A549 (cell line): ENCODE results near the gene CCDC85C. TPM values are rescaled to one million over a fixed set of nuclear protein-coding genes. Genes with fewer than 3 reads are reported as not detected.

Source experiments
- ATAC-seq, 2 experiments: fragments of 200-7000 bp in 1 of 2; fragments of >200 bp in 1 of 2; cut with Nextera tagmentation in 1 of 2; cut with Tn5 transposase in 1 of 2; 3 replicates each; pipeline versions ENCODE4 v1.8.0 to v1.9.1; 2018 to 2020; ENCODE audit warnings: mild to moderate bottlenecking in 1 of 2, moderate library complexity in 1 of 2
- CTCF ChIA-PET: fragments of 300-600 bp; sonication (Branson Sonifier 250); formaldehyde crosslinking; extraction: SDS; loops from one replicate; lab custom pipeline; 2021; ENCODE audit warnings: antibody characterized with exemption, inconsistent platforms; lab: Yijun Ruan, JAX
- POLR2A ChIA-PET: fragments of 350-600 bp; formaldehyde crosslinking; extraction: SDS; loops from one replicate; lab custom pipeline; 2021; ENCODE audit warnings: antibody characterized with exemption, inconsistent platforms; lab: Yijun Ruan, JAX
- DNase-seq, 2 experiments: peaks; one replicate each; pipeline versions ENCODE4 v3.0.0 to v3.0.0-alpha.2; 2011 to 2016; ENCODE audit warnings: low read depth in 1 of 2, low spot score in 1 of 2
- FAIRE-seq: peaks from 2 replicates; lab custom pipeline; 2011; peaks lifted over from hg19 to GRCh38; lab: Jason Lieb, UNC
- H3K27ac ChIP-seq, 2 experiments: fragments of >200 bp; sonication (Bioruptor Twin); formaldehyde crosslinking; 3 replicates each; pipeline ENCODE4 v1.5.1; 2016 to 2017
- H3K4me1 ChIP-seq: fragments of >200 bp; sonication (Bioruptor Twin); formaldehyde crosslinking; 3 replicates; pipeline ENCODE4 v1.6.1; 2016
- H3K4me2 ChIP-seq: fragments of >200 bp; sonication (Bioruptor Twin); formaldehyde crosslinking; 3 replicates; pipeline ENCODE4 v1.6.1; 2016
- H3K4me3 ChIP-seq: fragments of >200 bp; sonication (Bioruptor Twin); formaldehyde crosslinking; 3 replicates; pipeline ENCODE4 v1.5.1; 2016
- H3K9me3 ChIP-seq: fragments of >200 bp; sonication (Bioruptor Twin); formaldehyde crosslinking; 3 replicates; pipeline ENCODE4 v1.6.1; 2016
- CHD2 ChIP-seq: fragments of 150-350 bp; IDR thresholded peaks from 2 replicates; pipeline ENCODE4 v1.6.1; 2014; ENCODE audit warnings: low read length; ENCODE audit not compliant: partially characterized antibody
- CTCF ChIP-seq: fragments of >200 bp; sonication (Bioruptor Twin); formaldehyde crosslinking; IDR thresholded peaks from 3 replicates; pipeline ENCODE4 v1.5.1; 2016
- HOXA7 ChIP-seq: fragments of 250-450 bp; sonication (Bioruptor Pico); IDR thresholded peaks from 2 replicates; pipeline ENCODE4 v1.5.0; 2020; ENCODE audit warnings: mild to moderate bottlenecking, moderate library complexity
- HOXB13 ChIP-seq: fragments of 250-450 bp; sonication (Bioruptor Pico); IDR thresholded peaks from 2 replicates; pipeline ENCODE4 v1.5.0; 2020; ENCODE audit warnings: low read depth, mild to moderate bottlenecking, moderate library complexity
- JUN ChIP-seq, 2 experiments: fragments of >200 bp; sonication (Bioruptor Twin); formaldehyde crosslinking; IDR thresholded peaks; 2 replicates in 1 of 2; 3 replicates in 1 of 2; pipeline ENCODE4 v1.6.1; 2016 to 2017
- MAFK ChIP-seq: fragments of 450-650 bp; IDR thresholded peaks from 2 replicates; pipeline ENCODE4 v1.6.1; 2014; ENCODE audit not compliant: partially characterized antibody
- MAX ChIP-seq: IDR thresholded peaks from 2 replicates; pipeline ENCODE4 v1.6.1; 2012
- MAZ ChIP-seq: fragments of 150-350 bp; IDR thresholded peaks from 2 replicates; pipeline ENCODE4 v1.6.1; 2014; ENCODE audit warnings: antibody characterized with exemption, low read depth, low read length, borderline replicate concordance
- NR3C1 ChIP-seq: fragments of >200 bp; sonication (Bioruptor Twin); formaldehyde crosslinking; IDR thresholded peaks from 3 replicates; pipeline ENCODE4 v1.6.1; 2017
- PHF8 ChIP-seq: fragments of 200-600 bp; sonication (generic); IDR thresholded peaks from 2 replicates; pipeline ENCODE4 v1.6.1; 2016; ENCODE audit warnings: low read depth, mild to moderate bottlenecking, antibody characterized with exemption, moderate library complexity, borderline replicate concordance
- POLR2A ChIP-seq: IDR thresholded peaks from 2 replicates; pipeline ENCODE4 v1.6.1; 2012; ENCODE audit warnings: mild to moderate bottlenecking, low read length
- POLR2AphosphoS2 ChIP-seq: conservative IDR thresholded peaks from 2 replicates; pipeline ENCODE4 v1.6.1; 2012; ENCODE audit warnings: low read length, improper control_type of control experiment, inconsistent platforms
- RAD21 ChIP-seq, 2 experiments: fragments of >200 bp in 1 of 2; sonication (Bioruptor Twin) in 1 of 2; formaldehyde crosslinking in 1 of 2; IDR thresholded peaks in 1 of 2; conservative IDR thresholded peaks in 1 of 2; 2 replicates in 1 of 2; 3 replicates in 1 of 2; pipeline ENCODE4 v1.6.1; 2012 to 2018; ENCODE audit warnings: inconsistent platforms in 1 of 2
- RCOR1 ChIP-seq: fragments of 150-350 bp; IDR thresholded peaks from 2 replicates; pipeline ENCODE4 v1.6.1; 2014; ENCODE audit warnings: antibody characterized with exemption, low read length, low read depth
- TFCP2L1 ChIP-seq: fragments of 250-450 bp; sonication (Bioruptor Pico); IDR thresholded peaks from 2 replicates; pipeline ENCODE4 v1.5.0; 2021; ENCODE audit warnings: mild to moderate bottlenecking
- ZSCAN20 ChIP-seq: fragments of 250-450 bp; sonication (Bioruptor Pico); IDR thresholded peaks from 2 replicates; pipeline ENCODE4 v1.8.0; 2022; ENCODE audit warnings: mild to moderate bottlenecking, moderate library complexity
- WGBS: methylation state at CpG from one replicate; pipeline ENCODE4 v1.1.6; 2017; ENCODE audit errors: missing lambda C conversion rate; 5-methylcytosine and 5-hydroxymethylcytosine counted together
- polyA plus RNA-seq, 4 experiments: library from polyadenylated mRNA; depleted of rRNA in 3 of 4; stranded (reverse); fragments of >200 nt; fragmentation: RNase III in 1 of 4; extraction: RNeasy Plus Mini Kit Qiagen cat#74134 plus additional on column Dnase treatment in 1 of 4; gene quantifications; 2 replicates in 3 of 4; 3 replicates in 1 of 4; pipeline ENCODE4 v1.2.3, GENCODE V29; 2011 to 2017
- TF ChIP-seq, protein P1 (sequence below): IDR thresholded peaks from 2 replicates; pipeline ENCODE4 v1.6.1; 2012
- TF ChIP-seq, protein P2 (sequence below): fragments of >200 bp; sonication (Bioruptor Twin); formaldehyde crosslinking; IDR thresholded peaks from 2 replicates; pipeline ENCODE4 v1.6.1; 2016

The CCDC85C gene
- polyA plus RNA-seq, 2 of the 4 experiments (the other 2 are of a cell fraction) = 11.4 to 31.4 TPM

GRCh38 chr14:99480917-99481744 is 122.9 kb downstream of the CCDC85C start, which contains the start of gene CCNK (continued):
- TF ChIP-seq ZSCAN20 = no peak
- TF ChIP-seq, all 56 proteins: peak for 10

- CTCF ChIA-PET = interaction anchor here (0.6 to 1.5 kb wide), 4 partner anchors 14 to 128 kb away, joined by 3 to 5 read pairs (median 3); no protein-coding TSS in a partner anchor
- ATAC-seq = peak; percentile 4 to 33
These were observed 123.8 kb downstream of the CCDC85C start, which contains the start of gene SETD3 for GRCh38 chr14:99479906-99480869. Gene SETD3, minus strand, starts transcription at chr14:99480859. Its CDS starts 15,054 bp downstream, at chr14:99465805.

DNA sequence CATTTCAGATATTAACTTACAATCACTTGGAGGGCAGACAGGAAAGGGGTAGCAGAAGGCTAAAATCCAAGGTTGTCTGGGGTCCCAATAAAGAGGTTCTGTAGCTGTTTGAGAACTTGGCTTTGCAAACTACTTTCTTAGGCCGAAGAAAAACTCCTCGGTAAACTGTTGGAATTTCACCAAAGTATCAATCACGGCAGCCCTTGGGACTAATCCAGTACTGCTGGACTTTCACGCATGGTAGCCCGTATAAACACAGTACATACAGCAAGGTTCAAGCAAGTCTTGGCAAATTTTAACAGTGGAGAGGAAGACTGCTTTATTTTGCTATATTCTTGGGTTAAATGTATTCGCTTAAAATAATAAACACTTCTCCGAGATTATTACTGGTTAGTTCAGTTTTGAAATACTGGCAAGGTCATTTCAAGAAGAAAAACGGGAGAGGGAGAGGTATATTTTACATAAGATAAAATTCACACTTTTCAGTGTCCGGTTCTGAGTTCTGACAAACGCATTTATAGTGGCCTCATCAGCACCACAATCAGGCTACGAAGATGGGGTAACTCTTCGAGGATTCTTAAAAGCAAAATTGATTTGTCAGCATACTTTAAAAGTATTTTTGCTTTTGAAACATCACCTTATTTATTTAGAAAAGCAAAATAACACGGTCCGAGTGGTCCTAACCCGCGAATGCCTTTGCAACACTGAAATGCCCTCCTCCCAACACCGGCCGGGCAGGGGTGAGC is 124.7 kb downstream of the CCDC85C start:
- 37% methylated on average over 18 of the region's 18 CpGs for WGBS
- TF ChIP-seq MAZ = no peak
- TF ChIP-seq MAFK = peak; percentile 84
- Histone ChIP-seq H3K27ac (peak overlapping the region; percentile 88 to 95), H3K4me1 (peaks cover 28% of the 10 kb centered on the region), H3K4me2 (peak overlapping the region; percentile 83), H3K9me3 (no peaks in the 10 kb centered on the region), H3K4me3 (peak overlapping the region; percentile 94)
- CTCF ChIA-PET = interaction anchor here (0.6 kb wide), 2 partner anchors 38 to 554 kb away, joined by 3 to 5 read pairs; no protein-coding TSS in a partner anchor
- POLR2A ChIA-PET = no interaction called here
- FAIRE-seq (no peak), ATAC-seq (no peak), DNase-seq (no peak)

More at GRCh38 chr14:99479906-99480869, 123.8 kb downstream of the CCDC85C start, which contains the start of gene SETD3:
- Histone ChIP-seq H3K4me3 (peak within 1 kb of the TSS; percentile 94), H3K9me3 (no peaks in the 10 kb centered on the region), H3K27ac (peak within 1 kb of the TSS; percentile 88 to 96), H3K4me1 (peaks cover 28% of the 10 kb centered on the region), H3K4me2 (peak within 1 kb of the TSS; percentile 86)
- DNase-seq = peak; percentile 39 to 72
- POLR2A ChIA-PET = interaction anchor here (0.5 to 1.5 kb wide), 21 partner anchors 8 to 425 kb away, joined by 3 to 34 read pairs (median 4); partner anchors contain the start of genes CCDC85C and CYP46A1
- FAIRE-seq = no peak
- whole genome bisulfite sequencing = 1% methylated on average over 32 of the region's 122 CpGs
- TF ChIP-seq MAX = peak; percentile 24; the same call in 1 of the 2 replicates
- TF ChIP-seq POLR2A = peak; percentile 50
- no peak for TF ChIP-seq RCOR1
- 0 out of 5 replicates have a peak, but pooled peaks of 1 of the 2 experiments have one; percentile 35 for TF ChIP-seq JUN (IDR thresholded peaks at IDR 0.05)
- TF ChIP-seq HOXA7 (CRISPR knock-in tag) = no peak
- TF ChIP-seq PHF8 = 0 out of 2 replicates have a peak, but pooled peaks have one; percentile 30

DNA sequence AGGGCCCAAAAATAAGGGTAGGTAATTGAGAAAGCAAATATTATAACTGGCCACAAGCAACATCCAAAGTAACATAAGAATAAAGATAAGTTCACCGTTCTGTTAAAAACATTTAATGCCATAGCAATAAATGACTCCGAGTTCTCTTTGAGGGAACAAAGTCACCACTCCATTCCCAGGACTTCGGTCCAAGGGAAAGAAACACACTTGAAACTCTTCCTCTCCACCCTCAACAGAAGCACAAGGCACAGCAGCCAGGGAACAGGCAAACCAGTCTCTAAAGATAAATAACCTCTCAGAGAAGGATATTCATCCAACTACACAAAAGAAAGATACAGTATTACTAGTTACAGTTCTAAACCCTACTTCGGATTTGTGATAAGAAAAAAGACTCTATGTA is 125.9 kb downstream of the CCDC85C start:
- Histone ChIP-seq H3K4me1 (peaks cover 25% of the 10 kb centered on the region), H3K4me3 (no peak overlapping the region), H3K27ac (no peak overlapping the region), H3K4me2 (peak overlapping the region; percentile 83; the same call in 1 of the 3 replicates), H3K9me3 (no peaks in the 10 kb centered on the region)
- DNase-seq (no peak), ATAC-seq (no peak), FAIRE-seq (no peak)
- ChIA-PET CTCF (no interaction called here), POLR2A (no interaction called here)
- WGBS = 80% methylated on average over 4 of the region's 4 CpGs
- TF ChIP-seq, protein P1, sequence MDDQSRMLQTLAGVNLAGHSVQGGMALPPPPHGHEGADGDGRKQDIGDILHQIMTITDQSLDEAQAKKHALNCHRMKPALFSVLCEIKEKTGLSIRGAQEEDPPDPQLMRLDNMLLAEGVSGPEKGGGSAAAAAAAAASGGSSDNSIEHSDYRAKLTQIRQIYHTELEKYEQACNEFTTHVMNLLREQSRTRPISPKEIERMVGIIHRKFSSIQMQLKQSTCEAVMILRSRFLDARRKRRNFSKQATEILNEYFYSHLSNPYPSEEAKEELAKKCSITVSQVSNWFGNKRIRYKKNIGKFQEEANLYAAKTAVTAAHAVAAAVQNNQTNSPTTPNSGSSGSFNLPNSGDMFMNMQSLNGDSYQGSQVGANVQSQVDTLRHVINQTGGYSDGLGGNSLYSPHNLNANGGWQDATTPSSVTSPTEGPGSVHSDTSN = no peak
- TF ChIP-seq, protein P2, sequence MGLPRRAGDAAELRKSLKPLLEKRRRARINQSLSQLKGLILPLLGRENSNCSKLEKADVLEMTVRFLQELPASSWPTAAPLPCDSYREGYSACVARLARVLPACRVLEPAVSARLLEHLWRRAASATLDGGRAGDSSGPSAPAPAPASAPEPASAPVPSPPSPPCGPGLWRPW = no peak
- TF ChIP-seq NR3C1 (no peak), RAD21 (conservative IDR thresholded peaks at IDR 0.05 in 1 of 2, IDR thresholded peaks at IDR 0.05 in 1 of 2) (no peak), CHD2 (no peak), HOXB13 (no peak), MAX (no peak), CTCF (no peak), TFCP2L1 (CRISPR knock-in tag) (no peak), ZSCAN20 (no peak), POLR2AphosphoS2 (no peak)
